ENCODE data around the gene NOTCH3. TPM values are rescaled to one million over a fixed set of nuclear protein-coding genes. Genes with fewer than 3 reads are reported as not detected.

Gene NOTCH3
- total RNA-seq, 1 experiment from 2014 or later: 60.6 TPM

DNA sequence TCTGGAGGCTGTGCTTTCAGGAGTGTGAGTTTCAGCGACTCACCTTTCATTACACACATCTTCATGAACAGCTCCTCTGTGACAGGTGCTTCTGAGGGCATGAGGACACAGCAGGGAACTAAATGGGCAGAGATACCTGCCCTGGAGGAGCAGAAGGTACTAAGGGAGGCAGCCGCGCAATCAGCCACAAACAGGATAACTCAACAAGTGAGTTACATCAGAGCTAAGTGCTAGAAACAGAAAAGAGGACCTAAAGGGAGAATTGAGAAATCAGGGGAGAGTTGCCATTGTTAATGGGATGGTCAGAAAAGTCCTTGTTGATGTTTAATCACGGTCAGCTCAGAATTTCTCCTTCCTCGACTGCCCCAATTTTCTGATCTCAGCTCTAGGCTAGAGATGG is 51.1 kb downstream of the NOTCH3 start:
- ChIA-PET CTCF (interaction anchor here (0.6 to 1.9 kb wide), 4 partner anchors 25 to 416 kb away, joined by 6 to 9 read pairs (median 6); no protein-coding TSS in a partner anchor), POLR2A (no interaction called here)
- TF ChIP-seq, protein P1, sequence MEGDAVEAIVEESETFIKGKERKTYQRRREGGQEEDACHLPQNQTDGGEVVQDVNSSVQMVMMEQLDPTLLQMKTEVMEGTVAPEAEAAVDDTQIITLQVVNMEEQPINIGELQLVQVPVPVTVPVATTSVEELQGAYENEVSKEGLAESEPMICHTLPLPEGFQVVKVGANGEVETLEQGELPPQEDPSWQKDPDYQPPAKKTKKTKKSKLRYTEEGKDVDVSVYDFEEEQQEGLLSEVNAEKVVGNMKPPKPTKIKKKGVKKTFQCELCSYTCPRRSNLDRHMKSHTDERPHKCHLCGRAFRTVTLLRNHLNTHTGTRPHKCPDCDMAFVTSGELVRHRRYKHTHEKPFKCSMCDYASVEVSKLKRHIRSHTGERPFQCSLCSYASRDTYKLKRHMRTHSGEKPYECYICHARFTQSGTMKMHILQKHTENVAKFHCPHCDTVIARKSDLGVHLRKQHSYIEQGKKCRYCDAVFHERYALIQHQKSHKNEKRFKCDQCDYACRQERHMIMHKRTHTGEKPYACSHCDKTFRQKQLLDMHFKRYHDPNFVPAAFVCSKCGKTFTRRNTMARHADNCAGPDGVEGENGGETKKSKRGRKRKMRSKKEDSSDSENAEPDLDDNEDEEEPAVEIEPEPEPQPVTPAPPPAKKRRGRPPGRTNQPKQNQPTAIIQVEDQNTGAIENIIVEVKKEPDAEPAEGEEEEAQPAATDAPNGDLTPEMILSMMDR (IDR thresholded peaks at IDR 0.05; ENCODE audit: insufficient read depth in 1 of 2, low read depth in 1 of 2, low read length in 1 of 2, severe bottlenecking in 1 of 2, unreplicated experiment in 1 of 2): no peak
- no TSS peak for BruUV-seq (replicated peaks)
- Mint-ChIP-seq H3K27me3 (ENCODE audit: insufficient read depth, unreplicated experiment) (peaks cover 3% of the 10 kb centered on the region), H3K4me1 (ENCODE audit: low read depth, unreplicated experiment) (no peaks in the 10 kb centered on the region), H3K9me3 (ENCODE audit: unreplicated experiment) (peaks cover 8% of the 10 kb centered on the region), H3K4me3 (ENCODE audit: unreplicated experiment) (no peak overlapping the region), H3K27ac (ENCODE audit: unreplicated experiment) (no peak overlapping the region), H3K36me3 (ENCODE audit: insufficient read depth, unreplicated experiment) (no peaks in the 10 kb centered on the region)
- DNase-seq: no peak
- intact Hi-C loops (cut with micrococcal nuclease; ENCODE audit: unreplicated experiment): loop anchor here (1.0 kb wide), 1 partner anchor 57 kb away; no protein-coding TSS in a partner anchor
- Histone ChIP-seq H3K4me1 (no peaks in the 10 kb centered on the region), H3K27me3 (replicated peaks; ENCODE audit: control insufficient read depth, insufficient read depth, low read length) (no peaks in the 10 kb centered on the region), H3K9me3 (0 out of 2 replicates have a peak, but pooled peaks cover 4% of the 10 kb centered on the region), H3K4me3 (ENCODE audit: low read depth, low read length) (no peak overlapping the region), H3K36me3 (ENCODE audit: control insufficient read depth, insufficient read depth, low read length) (no peaks in the 10 kb centered on the region)

- Mint-ChIP-seq H3K27me3 (ENCODE audit: insufficient read depth, unreplicated experiment) (peaks cover 3% of the 10 kb centered on the region), H3K9me3 (ENCODE audit: unreplicated experiment) (no peaks in the 10 kb centered on the region), H3K27ac (ENCODE audit: unreplicated experiment) (no peak overlapping the region), H3K4me1 (ENCODE audit: low read depth, unreplicated experiment) (no peaks in the 10 kb centered on the region), H3K36me3 (ENCODE audit: insufficient read depth, unreplicated experiment) (no peaks in the 10 kb centered on the region), H3K4me3 (ENCODE audit: unreplicated experiment) (no peak overlapping the region)
- Histone ChIP-seq H3K4me3 (ENCODE audit: low read depth, low read length) (no peak overlapping the region), H3K9me3 (no peaks in the 10 kb centered on the region), H3K27me3 (replicated peaks; ENCODE audit: control insufficient read depth, insufficient read depth, low read length) (no peaks in the 10 kb centered on the region), H3K36me3 (ENCODE audit: control insufficient read depth, insufficient read depth, low read length) (no peaks in the 10 kb centered on the region), H3K4me1 (no peaks in the 10 kb centered on the region)
- ChIA-PET CTCF (no interaction called here), POLR2A (no interaction called here)
- TF ChIP-seq, protein P1 (IDR thresholded peaks at IDR 0.05; ENCODE audit: insufficient read depth in 1 of 2, low read depth in 1 of 2, low read length in 1 of 2, severe bottlenecking in 1 of 2, unreplicated experiment in 1 of 2): no peak
- no TSS peak for BruUV-seq (replicated peaks)
- DNase-seq: no peak
- intact Hi-C loops (cut with micrococcal nuclease; ENCODE audit: unreplicated experiment): no loop called here
Observed at GRCh38 chr19:15147090-15147489, 53.7 kb downstream of the NOTCH3 start.

- H3K9me3 ChIP-seq: no peaks in the 10 kb centered on the region
- no peaks in the 10 kb centered on the region for H3K27me3 ChIP-seq (replicated peaks; ENCODE audit: control insufficient read depth, insufficient read depth, low read length)
- no peak overlapping the region for H3K4me3 ChIP-seq (ENCODE audit: low read depth, low read length)
- H3K4me1 ChIP-seq: no peaks in the 10 kb centered on the region
- H3K36me3 ChIP-seq (ENCODE audit: control insufficient read depth, insufficient read depth, low read length): no peaks in the 10 kb centered on the region
- Mint-ChIP-seq H3K36me3 (ENCODE audit: insufficient read depth, unreplicated experiment) (no peaks in the 10 kb centered on the region), H3K4me3 (ENCODE audit: unreplicated experiment) (no peak overlapping the region), H3K9me3 (ENCODE audit: unreplicated experiment) (no peaks in the 10 kb centered on the region), H3K27ac (ENCODE audit: unreplicated experiment) (no peak overlapping the region), H3K4me1 (ENCODE audit: low read depth, unreplicated experiment) (no peaks in the 10 kb centered on the region), H3K27me3 (ENCODE audit: insufficient read depth, unreplicated experiment) (peaks cover 7% of the 10 kb centered on the region)
- POLR2A ChIA-PET: no interaction called here
- CTCF ChIA-PET: no interaction called here
- BruUV-seq (replicated peaks): no TSS peak
- intact Hi-C loops (cut with micrococcal nuclease; ENCODE audit: unreplicated experiment): no loop called here
- DNase-seq: no peak
- TF ChIP-seq, protein P1 (IDR thresholded peaks at IDR 0.05; ENCODE audit: insufficient read depth in 1 of 2, low read depth in 1 of 2, low read length in 1 of 2, severe bottlenecking in 1 of 2, unreplicated experiment in 1 of 2): no peak
Observed at GRCh38 chr19:15144046-15144646, 56.6 kb downstream of the NOTCH3 start.
